Trophoblast cell (in vitro differentiated cells and primary cell): ENCODE measurements around the gene CCDC150.

Source experiments
- DNase-seq, 2 donors: peaks; one replicate each; pipeline ENCODE4 v3.0.0-alpha.2; 2016
- H2AFZ ChIP-seq: 2 replicates; pipeline ENCODE4 v1.6.1; 2013; ENCODE audit warnings: low read length, moderate library complexity, mild to moderate bottlenecking; ENCODE audit not compliant: insufficient read depth, poor library complexity
- H2AK5ac ChIP-seq: 2 replicates; pipeline ENCODE4 v1.6.1; 2013; ENCODE audit warnings: mild to moderate bottlenecking, low read length
- H2BK120ac ChIP-seq: 2 replicates; pipeline ENCODE4 v1.6.1; 2013; ENCODE audit warnings: low read length, mild to moderate bottlenecking, moderate library complexity; ENCODE audit not compliant: insufficient read depth, poor library complexity
- H2BK12ac ChIP-seq: 2 replicates; pipeline ENCODE4 v1.6.1; 2013; ENCODE audit warnings: mild to moderate bottlenecking, low read length, moderate library complexity
- H2BK5ac ChIP-seq: 2 replicates; pipeline ENCODE4 v1.6.1; 2013; ENCODE audit warnings: low read length, low read depth, moderate library complexity, mild to moderate bottlenecking; ENCODE audit not compliant: poor library complexity
- H3K14ac ChIP-seq: 2 replicates; pipeline ENCODE4 v1.6.1; 2013; ENCODE audit warnings: mild to moderate bottlenecking, low read length
- H3K18ac ChIP-seq: 2 replicates; pipeline ENCODE4 v1.6.1; 2013; ENCODE audit warnings: mild to moderate bottlenecking, low read length
- H3K23ac ChIP-seq: 2 replicates; pipeline ENCODE4 v1.6.1; 2013; ENCODE audit warnings: low read length
- H3K27ac ChIP-seq: 2 replicates; pipeline ENCODE4 v1.5.1; 2013; ENCODE audit warnings: low read depth, mild to moderate bottlenecking, inconsistent platforms, low read length, moderate library complexity
- H3K27me3 ChIP-seq: 2 replicates; pipeline ENCODE4 v1.6.1; 2013; ENCODE audit warnings: inconsistent platforms, mild to moderate bottlenecking, low read length, moderate library complexity; ENCODE audit not compliant: insufficient read depth
- H3K36me3 ChIP-seq, 2 experiments: 1 replicate in 1 of 2; 2 replicates in 1 of 2; pipeline ENCODE4 v1.6.1; 2013; ENCODE audit warnings: low read length in 2 of 2, mild to moderate bottlenecking in 2 of 2, moderate library complexity in 1 of 2; ENCODE audit not compliant: insufficient read depth in 2 of 2, control insufficient read depth in 1 of 2
- H3K4ac ChIP-seq: 2 replicates; pipeline ENCODE4 v1.6.1; 2013; ENCODE audit warnings: low read depth, mild to moderate bottlenecking, low read length, moderate library complexity
- H3K4me1 ChIP-seq, 2 experiments: 1 replicate in 1 of 2; 2 replicates in 1 of 2; pipeline ENCODE4 v1.6.1; 2013; ENCODE audit warnings: low read length in 2 of 2, mild to moderate bottlenecking in 2 of 2, moderate library complexity in 1 of 2; ENCODE audit not compliant: insufficient read depth in 2 of 2, control insufficient read depth in 1 of 2
- H3K4me2 ChIP-seq: 2 replicates; pipeline ENCODE4 v1.6.1; 2013; ENCODE audit warnings: inconsistent platforms, mild to moderate bottlenecking, low read length, moderate library complexity
- H3K4me3 ChIP-seq: 2 replicates; pipeline ENCODE4 v1.5.1; 2013; ENCODE audit warnings: mild to moderate bottlenecking, low read depth, low read length, inconsistent platforms
- H3K79me1 ChIP-seq: one replicate; pipeline ENCODE4 v1.6.1; 2013; ENCODE audit warnings: low read length
- H3K79me2 ChIP-seq: 2 replicates; pipeline ENCODE4 v1.6.1; 2013; ENCODE audit warnings: low read length, mild to moderate bottlenecking; ENCODE audit not compliant: control insufficient read depth, insufficient read depth, poor library complexity
- H3K9ac ChIP-seq: 2 replicates; pipeline ENCODE4 v1.6.1; 2013; ENCODE audit warnings: mild to moderate bottlenecking, low read length
- H3K9me3 ChIP-seq: 2 replicates; pipeline ENCODE4 v1.6.1; 2013; ENCODE audit warnings: low read depth, mild to moderate bottlenecking, control low read depth, inconsistent platforms, low read length; ENCODE audit not compliant: insufficient read depth
- H4K12ac ChIP-seq: 2 replicates; pipeline ENCODE4 v1.6.1; 2013; ENCODE audit warnings: low read depth, mild to moderate bottlenecking, low read length, moderate library complexity
- H4K8ac ChIP-seq: 2 replicates; pipeline ENCODE4 v1.6.1; 2013; ENCODE audit warnings: low read depth, mild to moderate bottlenecking, low read length, moderate library complexity
- H4K91ac ChIP-seq: one replicate; pipeline ENCODE4 v1.6.1; 2013; ENCODE audit warnings: low read depth, mild to moderate bottlenecking, low read length, moderate library complexity
- WGBS: extraction: QIAGEN DNeasy Blood & Tissue Kit; methylation state at CpG from one replicate; pipeline ENCODE4 v1.1.7; 2013; ENCODE audit warnings: missing lambda C conversion rate; ENCODE audit not compliant: insufficient read length, insufficient coverage; ENCODE audit errors: extremely low coverage; 5-methylcytosine and 5-hydroxymethylcytosine counted together

Gene CCDC150

GRCh38 chr2:196745711-196746110, 106.2 kb downstream of the CCDC150 start:
- Histone ChIP-seq H2BK12ac (no peak overlapping the region), H2BK5ac (no peak overlapping the region), H3K4me2 (no peak overlapping the region)

GRCh38 chr2:196747400-196747799, 107.9 kb downstream of the CCDC150 start:
- H3K79me1 ChIP-seq, result no peaks in the 10 kb centered on the region
- no peak overlapping the region for H3K14ac ChIP-seq
- H2AFZ ChIP-seq, result no peak overlapping the region
- no peak overlapping the region for H3K18ac ChIP-seq
- no peak for DNase-seq
- H2AK5ac ChIP-seq, result no peak overlapping the region
- no peaks in the 10 kb centered on the region for H3K27me3 ChIP-seq
- no peak overlapping the region for H4K8ac ChIP-seq
- no peak overlapping the region for H4K12ac ChIP-seq
- no peak overlapping the region for H3K27ac ChIP-seq
- H2BK12ac ChIP-seq, result no peak overlapping the region
- no peak overlapping the region for H2BK5ac ChIP-seq
- H3K9me3 ChIP-seq, result no peaks in the 10 kb centered on the region
- H2BK120ac ChIP-seq, result no peak overlapping the region
- no peak overlapping the region for H3K23ac ChIP-seq
- H3K4me3 ChIP-seq, result no peak overlapping the region
- no peak overlapping the region for H3K9ac ChIP-seq
- no peak overlapping the region for H3K4me2 ChIP-seq
- no peak overlapping the region for H3K4ac ChIP-seq
- WGBS, result no CpG with 5 or more reads among the region's 1 CpG
- peaks cover 2% of the 10 kb centered on the region for H3K79me2 ChIP-seq
- H3K36me3 ChIP-seq, result no peaks in the 10 kb centered on the region
- no peak overlapping the region for H4K91ac ChIP-seq
- H3K4me1 ChIP-seq, result peaks cover 4 to 8% of the 10 kb centered on the region in 2 experiments

More at GRCh38 chr2:196745711-196746110, 106.2 kb downstream of the CCDC150 start:
- Histone ChIP-seq H2AFZ (no peak overlapping the region), H3K79me1 (no peaks in the 10 kb centered on the region), H2BK120ac (no peak overlapping the region), H3K36me3 (no peaks in the 10 kb centered on the region), H3K4me1 (peaks cover 4 to 8% of the 10 kb centered on the region in 2 experiments), H4K91ac (no peak overlapping the region), H4K8ac (no peak overlapping the region), H3K9me3 (no peaks in the 10 kb centered on the region), H3K9ac (no peak overlapping the region), H3K27ac (no peak overlapping the region), H4K12ac (no peak overlapping the region), H2AK5ac (no peak overlapping the region), H3K14ac (no peak overlapping the region), H3K4ac (no peak overlapping the region), H3K27me3 (no peaks in the 10 kb centered on the region), H3K18ac (no peak overlapping the region), H3K23ac (no peak overlapping the region), H3K79me2 (peaks cover 2% of the 10 kb centered on the region), H3K4me3 (no peak overlapping the region)
- DNase-seq, result peak; percentile 39 to 81

- Histone ChIP-seq H2AK5ac (no peak overlapping the region), H3K23ac (no peak overlapping the region), H3K79me1 (no peaks in the 10 kb centered on the region), H3K4ac (no peak overlapping the region), H3K14ac (no peak overlapping the region), H3K4me3 (no peak overlapping the region), H2BK5ac (no peak overlapping the region), H3K18ac (no peak overlapping the region), H3K9ac (no peak overlapping the region), H3K27ac (no peak overlapping the region), H4K91ac (no peak overlapping the region), H2BK120ac (no peak overlapping the region), H3K27me3 (no peaks in the 10 kb centered on the region), H3K9me3 (no peaks in the 10 kb centered on the region), H4K12ac (no peak overlapping the region), H3K4me2 (no peak overlapping the region), H3K36me3 (no peaks in the 10 kb centered on the region), H4K8ac (no peak overlapping the region), H2BK12ac (no peak overlapping the region), H2AFZ (no peak overlapping the region), H3K79me2 (peaks cover under 1% of the 10 kb centered on the region), H3K4me1 (peaks cover 2% of the 10 kb centered on the region in 2 experiments)
- DNase-seq, result no peak
- WGBS, result no CpG with 5 or more reads among the region's 2 CpGs
These were observed 108.6 kb downstream of the CCDC150 start for GRCh38 chr2:196748123-196748522.

- Histone ChIP-seq H2BK5ac (no peak overlapping the region), H2BK120ac (no peak overlapping the region), H4K12ac (no peak overlapping the region), H3K4me2 (no peak overlapping the region), H3K79me2 (no peaks in the 10 kb centered on the region), H3K27me3 (no peaks in the 10 kb centered on the region), H3K9me3 (no peaks in the 10 kb centered on the region), H3K9ac (no peak overlapping the region), H2BK12ac (no peak overlapping the region), H2AFZ (no peak overlapping the region), H3K23ac (no peak overlapping the region), H3K4me3 (no peak overlapping the region), H3K4ac (no peak overlapping the region), H4K8ac (no peak overlapping the region), H3K4me1 (no peaks in the 10 kb centered on the region), H3K79me1 (no peaks in the 10 kb centered on the region), H3K14ac (no peak overlapping the region), H3K27ac (no peak overlapping the region), H3K36me3 (no peaks in the 10 kb centered on the region), H2AK5ac (no peak overlapping the region), H3K18ac (no peak overlapping the region), H4K91ac (no peak overlapping the region)
- no peak for DNase-seq
- no CpG with 5 or more reads among the region's 4 CpGs for WGBS
These were observed 110.9 kb downstream of the CCDC150 start for GRCh38 chr2:196750291-196750923.
